ENCODE data around the gene NAGLU.
"Not testable (repeated sequence)": the region's sequence is repeated elsewhere in the genome, so short reads cannot be mapped to it uniquely, and the experiment has no call there.

NAGLU gene

DNA sequence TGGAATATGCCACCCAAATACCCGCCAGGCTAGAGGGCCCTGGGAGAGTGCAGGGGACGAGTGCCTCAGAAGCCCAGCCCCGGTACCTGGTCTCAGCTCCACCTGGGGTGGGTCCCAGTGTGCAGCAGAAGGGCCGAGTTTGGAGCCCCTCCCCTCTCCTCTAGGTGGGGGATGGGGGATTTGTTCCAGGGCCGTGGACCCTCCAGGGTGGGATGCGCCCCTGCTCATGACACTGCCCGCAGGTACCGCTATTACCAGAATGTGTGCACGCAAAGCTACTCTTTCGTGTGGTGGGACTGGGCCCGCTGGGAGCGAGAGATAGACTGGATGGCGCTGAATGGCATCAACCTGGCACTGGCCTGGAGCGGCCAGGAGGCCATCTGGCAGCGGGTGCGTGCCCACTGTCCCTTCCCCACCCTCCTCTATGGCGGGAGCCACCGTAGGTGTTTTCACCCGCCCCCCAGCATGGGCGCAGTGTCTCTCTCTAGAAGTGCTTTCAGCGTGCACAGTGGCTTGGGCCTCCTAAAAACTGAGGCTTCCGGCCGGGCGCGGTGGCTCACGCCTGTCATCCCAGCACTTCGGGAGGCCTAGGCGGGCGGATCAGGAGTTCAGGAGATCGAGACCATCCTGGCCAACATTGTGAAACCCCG, 1.2 kb downstream of the NAGLU start:
- TF ChIP-seq, protein P1, sequence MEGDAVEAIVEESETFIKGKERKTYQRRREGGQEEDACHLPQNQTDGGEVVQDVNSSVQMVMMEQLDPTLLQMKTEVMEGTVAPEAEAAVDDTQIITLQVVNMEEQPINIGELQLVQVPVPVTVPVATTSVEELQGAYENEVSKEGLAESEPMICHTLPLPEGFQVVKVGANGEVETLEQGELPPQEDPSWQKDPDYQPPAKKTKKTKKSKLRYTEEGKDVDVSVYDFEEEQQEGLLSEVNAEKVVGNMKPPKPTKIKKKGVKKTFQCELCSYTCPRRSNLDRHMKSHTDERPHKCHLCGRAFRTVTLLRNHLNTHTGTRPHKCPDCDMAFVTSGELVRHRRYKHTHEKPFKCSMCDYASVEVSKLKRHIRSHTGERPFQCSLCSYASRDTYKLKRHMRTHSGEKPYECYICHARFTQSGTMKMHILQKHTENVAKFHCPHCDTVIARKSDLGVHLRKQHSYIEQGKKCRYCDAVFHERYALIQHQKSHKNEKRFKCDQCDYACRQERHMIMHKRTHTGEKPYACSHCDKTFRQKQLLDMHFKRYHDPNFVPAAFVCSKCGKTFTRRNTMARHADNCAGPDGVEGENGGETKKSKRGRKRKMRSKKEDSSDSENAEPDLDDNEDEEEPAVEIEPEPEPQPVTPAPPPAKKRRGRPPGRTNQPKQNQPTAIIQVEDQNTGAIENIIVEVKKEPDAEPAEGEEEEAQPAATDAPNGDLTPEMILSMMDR (IDR thresholded peaks at IDR 0.05; ENCODE audit: low read depth, low read length), result no peak
- Histone ChIP-seq H3K4me1 (peaks cover 8% of the 10 kb centered on the region), H3K36me3 (peaks cover 14% of the 10 kb centered on the region), H3K9me3 (no peaks in the 10 kb centered on the region), H3K4me3 (ENCODE audit: low read depth, low read length) (peak overlapping the region; percentile 78), H3K27me3 (no peaks in the 10 kb centered on the region)
- DNase-seq, result no peak

DNA sequence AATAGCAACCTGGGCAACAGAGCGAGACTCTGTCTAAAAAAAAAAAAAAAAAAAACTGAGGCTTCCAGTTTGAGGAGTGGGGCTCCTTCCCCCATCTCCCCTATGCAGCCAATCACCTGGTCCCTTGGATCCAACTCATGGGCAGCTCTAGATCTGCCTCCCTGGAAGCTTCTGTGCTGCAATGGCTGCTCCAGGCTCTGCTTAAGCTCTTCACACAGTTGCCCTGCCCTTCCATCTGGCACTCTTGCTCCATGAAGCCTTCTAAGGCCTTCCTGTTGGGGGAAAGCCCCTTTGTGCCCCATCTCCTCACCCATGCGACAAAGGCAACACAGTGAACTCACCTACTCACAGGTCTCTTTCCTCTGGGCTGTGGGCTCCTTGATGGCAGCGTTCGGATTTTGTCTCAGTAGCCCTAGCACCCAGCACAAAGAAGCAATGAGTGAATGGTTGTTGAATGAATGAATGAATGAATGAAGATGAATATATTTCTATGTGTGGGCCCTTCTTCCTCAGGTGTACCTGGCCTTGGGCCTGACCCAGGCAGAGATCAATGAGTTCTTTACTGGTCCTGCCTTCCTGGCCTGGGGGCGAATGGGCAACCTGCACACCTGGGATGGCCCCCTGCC, 1.9 kb downstream of the NAGLU start:
- H3K4me1 ChIP-seq, result peaks cover 8% of the 10 kb centered on the region
- TF ChIP-seq, protein P1 (IDR thresholded peaks at IDR 0.05; ENCODE audit: low read depth, low read length), result no peak
- DNase-seq, result no peak
- no peaks in the 10 kb centered on the region for H3K27me3 ChIP-seq
- no peak overlapping the region for H3K4me3 ChIP-seq (ENCODE audit: low read depth, low read length)
- H3K36me3 ChIP-seq, result peaks cover 14% of the 10 kb centered on the region
- H3K9me3 ChIP-seq, result no peaks in the 10 kb centered on the region

DNA sequence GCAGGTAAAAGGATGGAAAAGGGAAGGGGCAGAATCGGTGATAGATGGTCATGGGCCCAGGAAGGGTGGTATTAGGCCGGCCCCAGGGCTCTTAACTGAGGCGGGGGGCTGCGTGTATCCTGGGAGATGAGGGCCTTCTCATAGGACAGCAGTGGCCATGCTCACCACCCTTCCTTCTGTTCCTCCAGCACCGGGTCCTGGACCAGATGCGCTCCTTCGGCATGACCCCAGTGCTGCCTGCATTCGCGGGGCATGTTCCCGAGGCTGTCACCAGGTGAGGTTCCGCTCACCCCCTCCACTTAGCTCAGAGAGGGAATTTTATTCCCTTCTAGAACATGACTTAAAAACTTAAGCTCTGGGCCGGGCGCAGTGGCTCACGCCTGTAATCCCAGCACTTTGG, 2.4 kb downstream of the NAGLU start:
- Histone ChIP-seq H3K36me3 (peaks cover 14% of the 10 kb centered on the region), H3K9me3 (no peaks in the 10 kb centered on the region), H3K4me3 (ENCODE audit: low read depth, low read length) (no peak overlapping the region), H3K27me3 (no peaks in the 10 kb centered on the region), H3K4me1 (peaks cover 8% of the 10 kb centered on the region)
- DNase-seq, result no peak
- TF ChIP-seq, protein P1 (IDR thresholded peaks at IDR 0.05; ENCODE audit: low read depth, low read length), result no peak

DNA sequence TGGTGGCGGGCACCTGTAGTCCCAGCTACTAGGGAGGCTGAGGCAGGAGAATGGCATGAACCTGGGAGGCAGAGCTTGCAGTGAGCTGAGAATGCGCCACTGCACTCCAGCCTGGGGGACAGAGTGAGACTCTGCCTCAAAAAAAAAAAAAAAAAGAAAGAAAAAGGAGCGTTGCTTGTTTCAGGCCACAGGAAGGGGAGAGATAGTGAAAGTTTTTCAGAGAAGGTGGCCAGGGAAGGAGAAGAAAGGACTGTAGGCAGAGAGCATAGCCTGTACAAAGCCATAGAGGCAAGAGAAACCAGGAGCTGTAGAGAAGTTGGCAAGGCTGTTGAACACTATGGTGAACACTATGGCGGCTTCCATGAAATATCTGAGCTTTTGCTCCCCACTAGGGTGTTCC, 4.5 kb downstream of the NAGLU start:
- not testable (repeated sequence) for H3K4me1 ChIP-seq; H3K4me3 ChIP-seq (ENCODE audit: low read depth, low read length); DNase-seq; H3K9me3 ChIP-seq; H3K27me3 ChIP-seq
- H3K36me3 ChIP-seq, result peaks cover 19% of the 10 kb centered on the region

DNA sequence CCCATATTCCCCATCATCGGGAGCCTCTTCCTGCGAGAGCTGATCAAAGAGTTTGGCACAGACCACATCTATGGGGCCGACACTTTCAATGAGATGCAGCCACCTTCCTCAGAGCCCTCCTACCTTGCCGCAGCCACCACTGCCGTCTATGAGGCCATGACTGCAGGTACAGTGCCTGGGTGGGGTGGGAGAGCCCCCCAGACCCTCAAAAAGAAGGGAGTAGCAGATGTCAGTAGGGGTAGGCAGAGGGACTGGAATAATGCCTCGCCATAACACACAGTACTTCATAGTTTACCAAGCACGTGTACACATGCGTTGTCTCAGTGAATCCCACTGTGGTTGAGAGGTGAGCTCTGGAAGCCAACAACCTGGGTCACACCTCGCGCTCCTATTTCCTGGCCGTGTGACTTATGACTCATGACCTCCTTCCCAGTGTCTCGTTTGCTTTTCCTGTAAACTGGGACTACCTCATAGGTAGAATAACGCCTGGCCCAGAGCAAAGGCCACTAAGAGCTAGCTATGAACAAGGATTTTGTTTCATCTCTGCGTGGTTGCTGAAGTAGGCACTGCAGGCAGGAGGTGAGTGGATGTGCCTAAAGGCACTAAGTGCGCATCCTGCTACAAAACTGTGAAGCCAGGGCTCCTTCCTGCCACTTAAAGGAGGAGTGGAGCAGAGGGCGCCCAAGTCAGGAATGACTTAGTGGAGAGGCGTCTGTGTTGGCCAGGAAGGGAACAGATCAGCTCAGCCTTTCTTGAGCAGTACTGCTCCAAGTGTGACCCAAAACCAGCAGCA, 5.2 kb downstream of the NAGLU start:
- DNase-seq, result no peak
- H3K36me3 ChIP-seq, result peaks cover 19% of the 10 kb centered on the region

More for the DNA sequence above, 5.2 kb downstream of the NAGLU start:
- Histone ChIP-seq H3K4me3 (ENCODE audit: low read depth, low read length) (no peak overlapping the region), H3K9me3 (no peaks in the 10 kb centered on the region), H3K4me1 (no peaks in the 10 kb centered on the region), H3K27me3 (no peaks in the 10 kb centered on the region)
- TF ChIP-seq, protein P1 (IDR thresholded peaks at IDR 0.05; ENCODE audit: low read depth, low read length), result no peak

All from BE2C (cell line).